HEK293 (cell line): ENCODE measurements around the gene ADAMTS12.

ENCODE experiments used
- CTCF ChIA-PET: fragments of 350-600 bp; formaldehyde crosslinking; extraction: SDS; loops from one replicate; lab custom pipeline; 2021; ENCODE audit warnings: antibody characterized with exemption; lab: Yijun Ruan, JAX
- POLR2A ChIA-PET: fragments of 300-600 bp; formaldehyde crosslinking; extraction: SDS; loops from one replicate; lab custom pipeline; 2020; ENCODE audit warnings: antibody characterized with exemption, inconsistent platforms; lab: Yijun Ruan, JAX
- H3K27ac ChIP-seq: fragments of 200-500 bp; sonication (Bioruptor generic); 2 replicates; pipeline ENCODE4 v1.5.1; 2014; ENCODE audit warnings: low read depth, low read length, control low read depth, inconsistent platforms; ENCODE audit errors: extremely low read depth
- H3K36me3 ChIP-seq, 2 experiments: fragments of 200-500 bp in 1 of 2; sonication (Bioruptor generic) in 1 of 2; 1 replicate in 1 of 2; 2 replicates in 1 of 2; pipeline ENCODE4 v1.5.1; 2014 to 2017; ENCODE audit warnings: inconsistent platforms in 2 of 2, low read length in 2 of 2; ENCODE audit not compliant: control insufficient read depth in 2 of 2, insufficient read depth in 1 of 2
- H3K4me1 ChIP-seq: fragments of 200-500 bp; sonication (Bioruptor generic); 2 replicates; pipeline ENCODE4 v1.5.1; 2014; ENCODE audit warnings: mild to moderate bottlenecking, low read length, inconsistent platforms; ENCODE audit not compliant: control insufficient read depth, insufficient read depth
- H3K4me3 ChIP-seq: 2 replicates; pipeline ENCODE4 v1.5.1; 2011; ENCODE audit warnings: low read depth, mild to moderate bottlenecking, control low read depth, low read length, moderate library complexity
- H3K9me3 ChIP-seq: fragments of 200-500 bp; sonication (Bioruptor generic); 2 replicates; pipeline ENCODE4 v1.5.1; 2014; ENCODE audit warnings: low read depth, low read length, inconsistent platforms; ENCODE audit not compliant: control insufficient read depth, insufficient read depth
- PRDM4 ChIP-seq: fragments of 450-650 bp; formaldehyde crosslinking; IDR thresholded peaks from 2 replicates; pipeline ENCODE4 v1.5.1; 2017; ENCODE audit warnings: missing biosample characterization, missing genetic modification characterization
- SP2 ChIP-seq: fragments of 450-650 bp; formaldehyde crosslinking; IDR thresholded peaks from 2 replicates; pipeline ENCODE4 v1.5.1; 2016; ENCODE audit warnings: missing biosample characterization, missing genetic modification characterization
- ZNF146 ChIP-seq: fragments of 450-650 bp; formaldehyde crosslinking; IDR thresholded peaks from 2 replicates; pipeline ENCODE4 v1.5.1; 2016; ENCODE audit warnings: missing biosample characterization, missing genetic modification characterization
- ZNF157 ChIP-seq: fragments of 450-650 bp; formaldehyde crosslinking; IDR thresholded peaks from 2 replicates; pipeline ENCODE4 v1.5.1; 2016; ENCODE audit warnings: missing biosample characterization, missing genetic modification characterization
- ZNF184 ChIP-seq: fragments of 450-650 bp; IDR thresholded peaks from 2 replicates; pipeline ENCODE4 v1.5.1; 2018; ENCODE audit warnings: missing biosample characterization, mild to moderate bottlenecking, missing genetic modification characterization
- ZNF211 ChIP-seq: fragments of 450-650 bp; formaldehyde crosslinking; IDR thresholded peaks from 2 replicates; pipeline ENCODE4 v1.5.1; 2016; ENCODE audit warnings: low read depth, missing biosample characterization, missing genetic modification characterization
- ZNF501 ChIP-seq: fragments of 450-650 bp; formaldehyde crosslinking; IDR thresholded peaks from 2 replicates; pipeline ENCODE4 v1.5.1; 2016; ENCODE audit warnings: missing biosample characterization, missing genetic modification characterization
- ZNF660 ChIP-seq: fragments of 450-650 bp; IDR thresholded peaks from 2 replicates; pipeline ENCODE4 v1.5.1; 2018; ENCODE audit warnings: missing biosample characterization, mild to moderate bottlenecking, missing genetic modification characterization
- ZNF677 ChIP-seq: fragments of 450-650 bp; IDR thresholded peaks from 2 replicates; pipeline ENCODE4 v1.5.0; 2018; ENCODE audit warnings: missing biosample characterization, mild to moderate bottlenecking, missing genetic modification characterization, moderate library complexity
- TF ChIP-seq, protein P1 (sequence below): fragments of 450-650 bp; formaldehyde crosslinking; IDR thresholded peaks from 2 replicates; pipeline ENCODE4 v1.5.1; 2016; ENCODE audit warnings: missing biosample characterization, missing genetic modification characterization, low read depth

The ADAMTS12 gene

GRCh38 chr5:33887268-33887667, 4.5 kb downstream of the ADAMTS12 start:
- H3K4me1 ChIP-seq = peaks cover 3% of the 10 kb centered on the region; the same call in 1 of the 2 replicates
- no peak overlapping the region for H3K27ac ChIP-seq
- CTCF ChIA-PET = interaction anchor here (0.6 kb wide), 2 partner anchors 348 to 741 kb away, joined by 3 to 7 read pairs; no protein-coding TSS in a partner anchor
- TF ChIP-seq ZNF146 (tag by site-specific recombination) = no peak
- POLR2A ChIA-PET = no interaction called here
- H3K9me3 ChIP-seq = no peaks in the 10 kb centered on the region
- H3K36me3 ChIP-seq = no peaks in the 10 kb centered on the region
- no peak overlapping the region for H3K4me3 ChIP-seq

DNA sequence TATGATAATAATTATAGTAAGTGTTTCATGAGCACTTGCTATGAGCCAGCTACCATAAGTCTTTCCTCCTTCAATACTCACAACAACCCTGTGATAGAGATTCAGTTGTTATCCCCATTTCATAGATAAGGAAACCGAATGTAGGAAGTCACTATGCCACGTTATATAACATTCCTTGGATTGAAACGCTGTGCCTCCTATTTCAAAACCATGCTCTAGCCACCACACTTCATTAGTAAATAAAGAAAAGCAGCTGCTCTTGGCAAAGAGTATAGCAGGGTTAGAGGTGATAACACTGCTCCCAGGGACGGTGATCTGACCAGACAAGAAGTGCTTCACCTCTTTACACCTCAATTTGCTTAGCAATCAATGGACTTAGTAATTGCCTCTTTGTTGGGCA, 5.5 kb downstream of the ADAMTS12 start:
- no peaks in the 10 kb centered on the region for H3K9me3 ChIP-seq
- TF ChIP-seq ZNF184 (tag by site-specific recombination) = no peak
- no peak overlapping the region for H3K4me3 ChIP-seq
- ChIA-PET CTCF (no interaction called here), POLR2A (no interaction called here)
- H3K4me1 ChIP-seq = no peaks in the 10 kb centered on the region
- no peaks in the 10 kb centered on the region for H3K36me3 ChIP-seq
- H3K27ac ChIP-seq = no peak overlapping the region

GRCh38 chr5:33885679-33886078, 6.1 kb downstream of the ADAMTS12 start:
- H3K36me3 ChIP-seq = no peaks in the 10 kb centered on the region
- CTCF ChIA-PET = interaction anchor here (0.6 kb wide), 1 partner anchor 283 kb away, joined by 6 read pairs; no protein-coding TSS in a partner anchor
- TF ChIP-seq ZNF677 = no peak
- no peak for TF ChIP-seq ZNF660 (tag by site-specific recombination)
- no peak for TF ChIP-seq ZNF157 (tag by site-specific recombination)
- no peak for TF ChIP-seq ZNF501 (tag by site-specific recombination)
- TF ChIP-seq ZNF146 (tag by site-specific recombination) = no peak
- no peak for TF ChIP-seq ZNF211 (tag by site-specific recombination)
- TF ChIP-seq, all 188 proteins: peak for 0
- H3K9me3 ChIP-seq = no peaks in the 10 kb centered on the region
- POLR2A ChIA-PET = no interaction called here
- no peak overlapping the region for H3K4me3 ChIP-seq
- no peaks in the 10 kb centered on the region for H3K4me1 ChIP-seq
- H3K27ac ChIP-seq = no peak overlapping the region

DNA sequence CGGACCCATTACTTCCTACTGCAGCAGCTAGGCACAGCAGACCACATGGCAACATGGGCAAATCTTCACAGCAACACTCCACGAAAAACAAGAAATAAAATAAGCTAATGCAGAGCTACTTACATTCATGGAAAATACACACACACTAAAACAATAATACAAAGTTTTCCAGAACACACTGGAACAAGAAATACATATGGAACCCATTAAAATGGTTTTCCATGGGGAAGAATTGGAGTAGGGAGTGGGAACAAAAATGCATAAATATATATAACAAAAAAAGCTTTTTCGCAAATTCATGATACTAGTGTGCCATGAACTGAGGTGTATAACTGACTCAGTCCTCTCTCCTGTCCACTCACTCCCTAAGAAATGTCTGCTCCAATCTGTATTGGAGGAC, 8.3 kb downstream of the ADAMTS12 start:
- POLR2A ChIA-PET = no interaction called here
- CTCF ChIA-PET = interaction anchor here (0.6 to 0.7 kb wide), 3 partner anchors 12 to 1163 kb away, joined by 3 read pairs; no protein-coding TSS in a partner anchor
- Histone ChIP-seq H3K9me3 (no peaks in the 10 kb centered on the region), H3K27ac (no peak overlapping the region), H3K4me1 (no peaks in the 10 kb centered on the region), H3K4me3 (no peak overlapping the region), H3K36me3 (no peaks in the 10 kb centered on the region)
- TF ChIP-seq, protein P1, sequence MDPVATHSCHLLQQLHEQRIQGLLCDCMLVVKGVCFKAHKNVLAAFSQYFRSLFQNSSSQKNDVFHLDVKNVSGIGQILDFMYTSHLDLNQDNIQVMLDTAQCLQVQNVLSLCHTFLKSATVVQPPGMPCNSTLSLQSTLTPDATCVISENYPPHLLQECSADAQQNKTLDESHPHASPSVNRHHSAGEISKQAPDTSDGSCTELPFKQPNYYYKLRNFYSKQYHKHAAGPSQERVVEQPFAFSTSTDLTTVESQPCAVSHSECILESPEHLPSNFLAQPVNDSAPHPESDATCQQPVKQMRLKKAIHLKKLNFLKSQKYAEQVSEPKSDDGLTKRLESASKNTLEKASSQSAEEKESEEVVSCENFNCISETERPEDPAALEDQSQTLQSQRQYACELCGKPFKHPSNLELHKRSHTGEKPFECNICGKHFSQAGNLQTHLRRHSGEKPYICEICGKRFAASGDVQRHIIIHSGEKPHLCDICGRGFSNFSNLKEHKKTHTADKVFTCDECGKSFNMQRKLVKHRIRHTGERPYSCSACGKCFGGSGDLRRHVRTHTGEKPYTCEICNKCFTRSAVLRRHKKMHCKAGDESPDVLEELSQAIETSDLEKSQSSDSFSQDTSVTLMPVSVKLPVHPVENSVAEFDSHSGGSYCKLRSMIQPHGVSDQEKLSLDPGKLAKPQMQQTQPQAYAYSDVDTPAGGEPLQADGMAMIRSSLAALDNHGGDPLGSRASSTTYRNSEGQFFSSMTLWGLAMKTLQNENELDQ = no peak

DNA sequence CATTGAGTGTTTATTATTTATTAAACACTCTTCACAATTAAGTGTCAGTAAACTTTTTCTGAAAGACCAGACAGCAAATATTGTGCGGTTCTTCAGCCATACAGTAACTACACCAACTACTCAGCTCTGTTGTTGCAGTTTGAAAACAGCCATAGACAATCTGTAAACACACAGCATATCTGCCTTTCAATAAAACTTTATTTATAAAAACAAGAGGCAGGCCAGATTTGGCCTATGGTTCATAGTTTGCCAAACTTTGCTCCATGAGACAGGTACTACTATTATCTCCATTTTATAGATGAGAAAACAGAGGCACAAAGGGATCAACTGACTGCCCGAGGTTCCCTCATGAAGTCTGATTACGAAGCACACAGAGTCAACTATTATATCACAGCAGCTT, 11.5 kb downstream of the ADAMTS12 start:
- ChIA-PET CTCF (interaction anchor here (0.5 kb wide), 1 partner anchor 54 kb away, joined by 3 read pairs; no protein-coding TSS in a partner anchor), POLR2A (no interaction called here)
- Histone ChIP-seq H3K36me3 (no peaks in the 10 kb centered on the region), H3K4me1 (no peaks in the 10 kb centered on the region), H3K27ac (no peak overlapping the region), H3K9me3 (no peaks in the 10 kb centered on the region), H3K4me3 (no peak overlapping the region)
- TF ChIP-seq SP2 (tag by site-specific recombination) = no peak
- TF ChIP-seq PRDM4 (tag by site-specific recombination) = no peak
